Activated T-cell treated with anti-CD3 and anti-CD28 coated beads for 4 hours (primary cell): Measurements from ENCODE around the gene SOCS6.

Experiments
- DNase-seq: peaks from one replicate; pipeline ENCODE4 v3.0.0-alpha.2; 2020

SOCS6 gene

GRCh38 chr18:70289351-70290312 lies 787 bp downstream of the SOCS6 start:
- no peak for DNase-seq

GRCh38 chr18:70290482-70291294 lies 1.8 kb downstream of the SOCS6 start:
- DNase-seq = no peak

GRCh38 chr18:70291295-70291574 lies 2.4 kb downstream of the SOCS6 start:
- DNase-seq = no peak

- no peak for DNase-seq
These were observed 3.8 kb downstream of the SOCS6 start for GRCh38 chr18:70292628-70293027.

- DNase-seq = no peak
These were observed 4.3 kb downstream of the SOCS6 start for GRCh38 chr18:70293166-70293565.

- no peak for DNase-seq
These were observed 5.8 kb downstream of the SOCS6 start for GRCh38 chr18:70294471-70295191.

GRCh38 chr18:70295192-70296188 lies 6.6 kb downstream of the SOCS6 start:
- DNase-seq = no peak

- no peak for DNase-seq
These were observed 7.4 kb downstream of the SOCS6 start for GRCh38 chr18:70296289-70296688.

- no peak for DNase-seq
These were observed 7.9 kb downstream of the SOCS6 start for GRCh38 chr18:70296781-70297180.

- DNase-seq = no peak
These were observed 10.5 kb downstream of the SOCS6 start for GRCh38 chr18:70299393-70299792.

- DNase-seq = no peak
These were observed 12.8 kb downstream of the SOCS6 start for GRCh38 chr18:70301667-70302066.

GRCh38 chr18:70308555-70309294 lies 19.9 kb downstream of the SOCS6 start:
- DNase-seq = no peak

- DNase-seq = no peak
These were observed 21.9 kb downstream of the SOCS6 start for GRCh38 chr18:70310560-70311320.

- DNase-seq = no peak
These were observed 22.9 kb downstream of the SOCS6 start for GRCh38 chr18:70311726-70312125.

- DNase-seq = no peak
These were observed 24.8 kb downstream of the SOCS6 start for GRCh38 chr18:70313640-70314039.

- no peak for DNase-seq
These were observed 25.4 kb downstream of the SOCS6 start for GRCh38 chr18:70314151-70314782.

GRCh38 chr18:70319187-70319586 lies 30.3 kb downstream of the SOCS6 start:
- DNase-seq = no peak

GRCh38 chr18:70321616-70322015 lies 32.8 kb downstream of the SOCS6 start:
- no peak for DNase-seq

- DNase-seq = no peak
These were observed 33.5 kb downstream of the SOCS6 start for GRCh38 chr18:70322385-70322784.

GRCh38 chr18:70322928-70323327 lies 34.1 kb downstream of the SOCS6 start:
- DNase-seq = no peak
